GM23338 (cell line): ENCODE results near the gene COX5B. TPM values are rescaled to one million over a fixed set of nuclear protein-coding genes. Genes with fewer than 3 reads are reported as not detected.
A peak's percentile ranks its signal among the peaks of the same experiment; 100 is the strongest.
"Not testable (repeated sequence)": the region's sequence is repeated elsewhere in the genome, so short reads cannot be mapped to it uniquely, and the experiment has no call there.

Experiments
- ATAC-seq: fragments of 200-7000 bp; cut with Tn5 transposase; 3 replicates; pipeline ENCODE4 v1.9.1; 2020
- DNase-seq: peaks from one replicate; pipeline ENCODE4 v3.0.0-alpha.2; 2015; ENCODE audit warnings: low spot score
- H2AFZ ChIP-seq: fragments of 200-600 bp; sonication (generic); 2 replicates; pipeline ENCODE4 v1.8.0; 2016; ENCODE audit warnings: antibody characterized with exemption, mild to moderate bottlenecking, moderate library complexity
- H3F3A ChIP-seq: fragments of 200-600 bp; sonication (generic); replicated peaks from 2 replicates; pipeline ENCODE4 v1.8.0; 2017; ENCODE audit warnings: antibody characterized with exemption, mixed run types, low read depth
- H3K27ac ChIP-seq: fragments of 200-600 bp; sonication (generic); 2 replicates; pipeline ENCODE4 v1.6.1; 2016; ENCODE audit warnings: low read depth
- H3K27me3 ChIP-seq: fragments of 200-600 bp; sonication (generic); 2 replicates; pipeline ENCODE4 v1.8.0; 2016; ENCODE audit warnings: mild to moderate bottlenecking, mixed run types, moderate library complexity; ENCODE audit not compliant: insufficient read depth
- H3K36me3 ChIP-seq: fragments of 200-600 bp; sonication (generic); 2 replicates; pipeline ENCODE4 v1.8.0; 2016; ENCODE audit warnings: mild to moderate bottlenecking; ENCODE audit not compliant: insufficient read depth
- H3K4me1 ChIP-seq: fragments of 200-600 bp; sonication (generic); 2 replicates; pipeline ENCODE4 v1.8.0; 2016; ENCODE audit warnings: mild to moderate bottlenecking, moderate library complexity; ENCODE audit not compliant: insufficient read depth
- H3K4me2 ChIP-seq: fragments of 200-600 bp; sonication (generic); 2 replicates; pipeline ENCODE4 v1.7.1; 2017; ENCODE audit warnings: mixed run types
- H3K4me3 ChIP-seq: fragments of 200-600 bp; sonication (generic); 2 replicates; pipeline ENCODE4 v1.6.1; 2016; ENCODE audit warnings: mixed run types
- H3K79me2 ChIP-seq: fragments of 200-600 bp; sonication (generic); replicated peaks from 2 replicates; pipeline ENCODE4 v1.8.0; 2017; ENCODE audit warnings: mild to moderate bottlenecking; ENCODE audit not compliant: insufficient read depth
- H3K9me2 ChIP-seq: fragments of 200-600 bp; sonication (generic); 2 replicates; pipeline ENCODE4 v1.8.0; 2017; ENCODE audit not compliant: insufficient read depth
- H4K20me1 ChIP-seq: fragments of 200-600 bp; sonication (generic); replicated peaks from 2 replicates; pipeline ENCODE4 v1.8.0; 2017; ENCODE audit warnings: mild to moderate bottlenecking; ENCODE audit not compliant: insufficient read depth
- H3K27ac Mint-ChIP-seq: 2 replicates; pipeline ENCODE4 v1.8.0; 2020; ENCODE audit warnings: inconsistent platforms, mild to moderate bottlenecking, moderate library complexity, mixed read lengths
- H3K27me3 Mint-ChIP-seq: 3 replicates; pipeline ENCODE4 v1.8.0; 2022; ENCODE audit warnings: low read depth, mild to moderate bottlenecking, moderate library complexity, mixed read lengths, inconsistent platforms; ENCODE audit not compliant: insufficient read depth, poor library complexity
- H3K36me3 Mint-ChIP-seq: 3 replicates; pipeline ENCODE4 v1.8.0; 2021; ENCODE audit warnings: low read depth, mild to moderate bottlenecking, inconsistent platforms, moderate library complexity, mixed read lengths
- H3K4me1 Mint-ChIP-seq: 3 replicates; pipeline ENCODE4 v1.8.0; 2020; ENCODE audit warnings: mild to moderate bottlenecking, inconsistent platforms, mixed read lengths
- H3K4me3 Mint-ChIP-seq: 3 replicates; pipeline ENCODE4 v1.8.0; 2021; ENCODE audit warnings: moderate library complexity, mild to moderate bottlenecking, inconsistent platforms, mixed read lengths
- H3K9me3 Mint-ChIP-seq: 3 replicates; pipeline ENCODE4 v1.8.0; 2020; ENCODE audit warnings: moderate library complexity, mild to moderate bottlenecking, inconsistent platforms, mixed read lengths
- EZH2phosphoT487 ChIP-seq: fragments of 200-600 bp; sonication (generic); IDR thresholded peaks from one replicate; pipeline ENCODE4 v1.8.1; 2018; ENCODE audit warnings: antibody characterized with exemption; ENCODE audit not compliant: unreplicated experiment
- ZNF462 ChIP-seq: fragments of 250-450 bp; sonication (Bioruptor Pico); IDR thresholded peaks from 2 replicates; pipeline ENCODE4 v1.5.0; 2020; ENCODE audit warnings: mild to moderate bottlenecking, moderate library complexity
- polyA plus RNA-seq: library from polyadenylated mRNA; unstranded; fragments of >200 nt; fragmentation: Nextera tagmentation; extraction: Ambion mirVana; gene quantifications from 2 replicates; pipeline ENCODE4 v1.2.1, GENCODE V29; 2016
- total RNA-seq: library from RNA; depleted of rRNA; stranded (reverse); fragments of >200 nt; shearing (Covaris generic); gene quantifications from 2 replicates; pipeline ENCODE4 v1.2.3, GENCODE V29; 2014

Gene COX5B
- total and polyA plus RNA-seq, 2 experiments from 2014 or later: 260 to 666 TPM

- not testable (repeated sequence) for H3K4me3 Mint-ChIP-seq, H3K4me1 ChIP-seq, H3K9me3 Mint-ChIP-seq, H4K20me1 ChIP-seq, H3K36me3 ChIP-seq, H3K4me3 ChIP-seq, H3K36me3 Mint-ChIP-seq, H2AFZ ChIP-seq, H3K27me3 ChIP-seq, H3F3A ChIP-seq, H3K27me3 Mint-ChIP-seq, H3K9me2 ChIP-seq, H3K4me2 ChIP-seq, H3K27ac Mint-ChIP-seq, H3K79me2 ChIP-seq, H3K4me1 Mint-ChIP-seq, H3K27ac ChIP-seq, ATAC-seq, DNase-seq
Observed at GRCh38 chr2:97608745-97609144, 37.1 kb upstream of the COX5B start.

GRCh38 chr2:97611895-97612294, 34.0 kb upstream of the COX5B start:
- H3K4me1 Mint-ChIP-seq, ATAC-seq, DNase-seq, H3K4me1 ChIP-seq, H3K9me3 Mint-ChIP-seq, H2AFZ ChIP-seq, H3K9me2 ChIP-seq, H3F3A ChIP-seq, H3K27ac ChIP-seq, H4K20me1 ChIP-seq, H3K27me3 ChIP-seq, H3K27me3 Mint-ChIP-seq, H3K36me3 Mint-ChIP-seq, H3K4me3 ChIP-seq, H3K27ac Mint-ChIP-seq, H3K4me3 Mint-ChIP-seq, H3K4me2 ChIP-seq, H3K79me2 ChIP-seq, H3K36me3 ChIP-seq: not testable (repeated sequence)

GRCh38 chr2:97615746-97616145, 30.1 kb upstream of the COX5B start:
- H3K27ac ChIP-seq, H3F3A ChIP-seq, DNase-seq, H4K20me1 ChIP-seq, H3K4me1 ChIP-seq, H3K9me2 ChIP-seq, H3K27ac Mint-ChIP-seq, H3K79me2 ChIP-seq, H3K27me3 ChIP-seq, H2AFZ ChIP-seq, H3K4me3 ChIP-seq, H3K9me3 Mint-ChIP-seq, H3K4me3 Mint-ChIP-seq, H3K4me1 Mint-ChIP-seq, H3K4me2 ChIP-seq, H3K36me3 Mint-ChIP-seq, H3K27me3 Mint-ChIP-seq, H3K36me3 ChIP-seq: not testable (repeated sequence)
- peak; percentile 26; the same call in 2 of the 3 replicates for ATAC-seq

GRCh38 chr2:97617911-97618310, 28.0 kb upstream of the COX5B start:
- H3K27ac Mint-ChIP-seq: no peak overlapping the region
- no peak overlapping the region for H3K4me3 ChIP-seq
- ATAC-seq (no peak), DNase-seq (no peak)
- H3K4me1 Mint-ChIP-seq: peaks cover 9% of the 10 kb centered on the region
- no peaks in the 10 kb centered on the region for H3K4me1 ChIP-seq
- H3K4me3 Mint-ChIP-seq: no peak overlapping the region
- H4K20me1 ChIP-seq: no peaks in the 10 kb centered on the region
- TF ChIP-seq EZH2phosphoT487 (no peak), ZNF462 (CRISPR knock-in tag) (no peak)
- H3K79me2 ChIP-seq: no peaks in the 10 kb centered on the region
- no peaks in the 10 kb centered on the region for H3K36me3 ChIP-seq
- H3K27ac ChIP-seq: no peak overlapping the region
- no peaks in the 10 kb centered on the region for H3F3A ChIP-seq
- no peaks in the 10 kb centered on the region; the same call in 2 of the 3 replicates for H3K9me3 Mint-ChIP-seq
- peaks cover 5% of the 10 kb centered on the region for H3K27me3 Mint-ChIP-seq
- H3K9me2 ChIP-seq: no peaks in the 10 kb centered on the region
- no peaks in the 10 kb centered on the region; the same call in 2 of the 3 replicates for H3K36me3 Mint-ChIP-seq
- H3K27me3 ChIP-seq: no peaks in the 10 kb centered on the region
- no peak overlapping the region for H2AFZ ChIP-seq
- H3K4me2 ChIP-seq: no peak overlapping the region
